HG02571 (cell line): Measurements from ENCODE around the gene SEC22C.
"Not testable (repeated sequence)": the region's sequence is repeated elsewhere in the genome, so short reads cannot be mapped to it uniquely, and the experiment has no call there.

Experiments
- ATAC-seq: cut with Tn5 transposase; IDR thresholded peaks from one replicate; pipeline ENCODE4 v1.9.1; 2021; ENCODE audit warnings: mild to moderate bottlenecking, moderate library complexity; ENCODE audit not compliant: unreplicated experiment

SEC22C gene

DNA sequence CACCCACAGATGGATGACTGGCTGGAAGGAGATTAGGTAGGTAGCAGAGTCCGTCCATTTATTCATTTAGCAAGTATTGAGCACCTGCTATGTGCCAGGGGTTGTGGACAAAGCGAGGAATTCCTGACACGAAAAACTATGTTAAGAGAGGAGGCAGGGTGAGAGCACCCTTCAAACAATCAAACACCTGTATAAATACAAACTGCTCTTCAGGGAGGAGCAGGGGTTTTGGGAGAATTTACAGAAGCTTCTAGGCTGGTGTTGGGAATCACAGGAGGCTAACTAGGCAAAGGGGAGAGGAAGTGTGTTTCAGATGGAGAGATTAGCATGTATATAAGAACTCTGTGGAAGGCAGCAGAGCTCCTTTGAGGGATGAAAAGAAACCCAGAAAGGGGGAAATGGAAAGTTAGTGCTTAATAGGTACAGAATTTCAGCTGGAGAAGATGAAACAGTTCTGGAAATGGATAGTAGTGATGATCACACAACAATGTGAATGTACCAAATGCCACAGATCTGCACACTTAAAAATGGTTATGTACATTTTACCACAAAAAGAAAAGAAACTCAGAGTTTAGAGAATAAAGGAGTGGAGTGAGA lies 805 bp upstream of the SEC22C start:
- ATAC-seq: no peak

DNA sequence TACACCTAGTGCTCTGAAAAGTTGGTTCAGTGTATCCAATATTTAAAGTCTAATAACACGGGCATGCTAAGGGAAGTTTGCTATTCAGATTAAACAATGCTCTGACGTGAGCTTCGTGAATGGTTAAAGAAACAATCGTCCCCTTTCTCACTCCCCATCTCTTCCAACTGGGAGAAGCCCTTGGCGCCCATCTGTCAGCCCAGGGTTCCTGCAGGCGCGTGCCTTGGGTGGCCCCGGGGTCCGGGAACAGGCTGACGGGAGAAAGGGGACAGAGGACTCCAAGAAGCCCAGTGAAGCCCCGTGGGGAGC lies 413 bp downstream of the SEC22C start:
- no peak for ATAC-seq

DNA sequence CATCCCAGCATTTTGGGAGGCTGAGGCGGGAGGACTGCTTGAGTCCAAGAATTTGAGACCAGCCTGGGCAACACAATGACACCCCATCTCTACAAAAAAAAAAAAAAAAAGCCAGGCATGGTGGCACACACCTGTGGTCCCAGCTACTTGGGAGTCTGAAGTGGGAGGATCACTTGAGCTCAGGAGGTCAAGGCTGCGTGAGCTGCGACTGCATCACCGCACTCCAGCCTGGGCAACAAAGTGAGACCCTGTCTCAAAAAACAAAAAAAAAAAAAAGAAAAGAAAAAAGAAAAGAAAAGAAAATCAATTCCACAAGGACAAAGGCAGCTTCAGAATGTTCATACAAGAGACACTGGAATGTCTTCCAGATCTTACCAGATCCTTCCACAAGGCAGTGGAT lies 2.4 kb downstream of the SEC22C start:
- not testable (repeated sequence) for ATAC-seq

DNA sequence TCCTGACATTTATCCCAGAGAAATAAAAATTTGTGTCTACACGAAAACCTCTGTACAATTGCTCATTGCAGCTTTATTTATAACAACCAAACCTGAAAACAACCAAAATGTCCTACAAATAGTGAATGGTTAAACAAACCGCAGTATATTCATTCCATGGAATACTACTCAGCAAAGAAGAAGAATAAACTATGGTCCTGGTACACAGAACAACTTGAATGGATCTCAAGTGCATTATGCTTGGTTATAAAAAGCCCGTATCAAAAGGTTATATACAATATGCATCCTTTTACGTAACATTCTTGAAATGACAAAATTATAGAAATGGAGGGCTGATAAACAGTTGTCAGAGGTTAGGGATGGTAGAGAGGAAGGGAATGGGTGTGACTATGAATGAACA lies 3.7 kb downstream of the SEC22C start:
- no peak for ATAC-seq

DNA sequence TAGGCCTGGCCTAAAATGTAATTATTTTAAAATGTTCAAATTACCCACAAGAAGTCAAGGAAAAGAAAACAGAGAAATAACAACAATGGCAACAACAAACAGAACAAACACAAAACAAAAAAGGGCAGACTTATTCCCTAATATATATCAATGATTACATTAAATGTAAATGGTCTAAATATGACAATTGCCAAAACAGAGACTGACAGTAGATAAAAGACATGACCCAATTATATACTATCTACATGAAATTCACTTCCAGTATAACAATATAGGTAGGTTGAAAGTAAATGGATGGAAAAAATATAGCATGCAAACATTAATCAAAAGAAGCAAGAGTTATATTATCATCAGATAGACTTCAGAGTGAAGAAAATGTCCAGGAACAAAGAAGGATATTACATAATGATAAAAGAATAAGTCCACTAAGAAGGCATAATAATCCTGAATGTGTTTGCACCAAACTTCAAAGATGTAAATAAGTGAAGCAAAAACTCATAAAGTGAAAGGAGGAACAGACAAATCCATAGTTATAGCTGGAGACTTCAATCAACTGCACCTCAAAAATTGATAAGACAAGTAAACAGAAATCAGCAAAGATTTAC lies 6.5 kb downstream of the SEC22C start:
- ATAC-seq: no peak

DNA sequence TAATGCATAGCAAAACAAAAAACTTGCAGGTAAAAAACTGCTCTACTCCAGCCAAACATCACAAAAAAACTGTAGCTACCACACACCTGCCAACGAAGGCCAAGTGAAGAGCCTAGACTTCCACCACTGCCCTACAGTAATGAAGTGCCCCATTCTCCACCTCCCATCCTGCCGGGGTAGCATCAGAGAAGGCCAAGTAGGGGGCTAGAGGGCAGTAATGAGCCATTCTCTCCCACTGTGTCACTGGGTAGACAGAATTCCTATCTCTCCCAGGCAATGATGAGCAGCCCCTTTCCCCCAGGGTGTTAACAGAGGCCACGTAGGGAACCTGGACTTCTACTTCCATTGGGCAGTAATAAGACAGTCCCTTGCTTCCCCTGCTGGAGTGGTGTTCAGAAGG lies 9.5 kb downstream of the SEC22C start:
- no peak for ATAC-seq

DNA sequence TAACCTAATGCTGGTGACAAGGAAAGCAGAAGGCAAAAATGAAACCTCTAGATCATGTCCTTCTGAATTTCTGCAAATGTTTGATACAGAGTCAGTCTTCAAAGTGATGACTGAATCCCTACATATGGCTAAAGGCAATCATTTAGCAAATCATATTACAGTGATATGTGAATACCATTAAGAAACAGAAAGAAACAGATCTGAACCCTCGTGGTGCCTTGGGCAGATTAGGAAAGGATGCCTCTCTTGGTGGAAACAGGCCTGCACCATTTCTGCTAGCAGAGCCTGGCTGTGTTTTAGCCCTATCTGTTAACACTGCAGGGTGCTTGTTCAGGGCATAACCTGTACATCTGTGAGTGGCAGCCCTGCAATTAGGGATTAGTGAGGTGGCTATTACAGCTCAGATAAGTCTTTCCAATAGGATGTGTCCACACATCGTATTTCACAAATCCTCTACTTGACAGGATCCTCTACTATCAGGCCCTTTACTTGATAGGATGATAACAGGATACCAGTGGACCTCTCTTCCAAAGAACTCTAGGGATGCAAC lies 12.1 kb downstream of the SEC22C start:
- ATAC-seq: no peak

DNA sequence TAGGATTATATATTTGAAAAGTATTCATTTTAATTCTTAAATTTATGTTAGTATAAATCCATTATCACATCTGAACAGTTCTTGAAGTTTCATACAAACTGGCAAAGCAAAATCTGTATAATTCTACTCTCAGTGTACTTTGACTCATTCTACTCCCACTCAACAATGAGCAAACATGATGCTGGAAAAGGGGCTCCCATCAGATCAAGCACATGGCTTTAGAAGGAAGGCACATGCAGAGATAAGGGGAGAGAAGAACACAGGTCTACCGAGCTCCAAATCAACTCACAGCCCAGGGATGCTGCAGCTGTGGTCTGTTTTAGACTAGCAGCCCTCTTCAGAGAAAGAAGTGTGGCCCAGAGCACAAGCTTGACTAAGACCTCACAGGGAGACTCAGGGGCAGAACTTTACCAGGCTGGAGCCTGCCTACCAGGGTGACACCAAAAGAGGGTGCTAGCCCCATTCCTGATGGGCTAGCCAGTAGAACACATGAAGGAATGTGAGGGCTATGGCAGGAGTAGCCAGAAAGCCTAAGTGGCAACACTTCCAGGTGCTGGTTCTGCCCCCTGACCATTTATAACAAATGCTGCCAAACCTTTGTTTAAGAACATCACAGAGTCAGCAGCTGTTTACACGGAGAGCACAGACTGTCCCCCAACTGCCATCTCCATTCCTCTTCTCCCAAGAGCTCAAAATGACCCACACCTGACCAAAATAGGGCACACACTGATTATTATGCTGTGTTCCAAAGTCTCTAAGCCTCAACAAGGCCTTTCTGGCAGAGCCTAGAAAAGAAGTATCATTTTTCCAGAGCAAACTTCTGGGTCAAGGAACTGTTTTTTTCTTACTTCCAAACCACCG lies 19.5 kb downstream of the SEC22C start:
- no peak for ATAC-seq

DNA sequence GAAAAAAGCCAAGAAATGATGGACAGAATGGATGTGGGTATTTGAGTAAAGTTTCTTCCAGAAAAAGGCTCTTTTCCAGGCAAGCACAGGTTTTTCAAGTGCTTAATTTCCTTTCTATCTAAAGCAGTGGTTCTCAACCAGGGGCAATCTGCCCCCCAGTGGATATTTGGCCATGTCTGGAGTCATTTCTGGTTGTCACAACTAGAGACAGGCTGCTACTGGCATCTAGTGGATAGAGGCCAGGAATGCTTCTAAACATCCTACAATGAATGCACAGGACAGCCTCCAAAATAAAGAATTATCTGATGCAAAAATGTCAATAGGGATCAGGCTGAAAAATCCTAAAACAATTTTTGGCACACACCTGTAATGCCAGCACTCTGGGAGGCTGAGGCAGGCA lies 23.9 kb downstream of the SEC22C start:
- ATAC-seq: no peak

DNA sequence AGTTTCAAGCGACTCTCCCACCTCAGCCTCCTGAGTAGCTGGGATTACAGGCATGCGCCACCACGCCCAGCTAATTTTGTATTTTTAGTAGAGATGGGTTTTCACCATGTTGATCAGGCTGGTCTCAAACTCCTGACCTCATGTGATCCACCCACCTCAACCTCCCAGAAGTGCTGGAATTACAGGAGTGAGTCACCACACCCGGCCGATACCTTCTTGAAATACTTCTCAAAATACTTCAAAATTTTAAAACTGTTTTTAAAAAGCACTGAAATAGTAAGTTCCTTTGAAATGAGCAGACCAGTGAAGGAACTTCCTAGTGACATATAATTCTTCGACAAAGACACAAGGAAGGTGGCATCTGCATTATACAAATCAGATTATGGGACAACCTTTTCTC lies 24.9 kb downstream of the SEC22C start:
- not testable (repeated sequence) for ATAC-seq

DNA sequence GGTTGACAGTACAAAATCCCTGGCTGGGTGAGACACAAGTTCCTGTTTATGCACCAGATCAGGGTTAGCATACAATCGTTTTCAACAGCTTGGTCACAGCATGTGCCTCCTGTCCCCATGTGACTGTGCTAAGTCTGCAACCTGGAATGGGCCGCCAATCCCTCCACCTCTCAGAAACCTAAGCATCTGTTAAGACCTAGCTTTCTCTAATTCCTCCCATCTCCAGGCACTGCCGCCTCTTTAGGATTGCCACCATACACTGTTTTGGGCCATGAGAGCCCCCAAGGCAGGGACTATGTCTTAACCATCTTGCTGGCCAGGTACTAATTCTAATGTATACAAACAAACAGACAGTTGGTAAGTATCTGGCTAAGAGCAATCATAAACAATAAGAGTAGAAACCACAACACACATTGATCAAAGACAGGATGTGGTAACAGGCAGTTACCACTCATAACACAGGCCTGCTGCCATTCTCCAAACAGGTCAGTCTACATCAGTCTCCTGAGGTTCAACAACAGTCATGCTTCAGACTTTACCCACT lies 25.6 kb downstream of the SEC22C start:
- ATAC-seq: no peak

DNA sequence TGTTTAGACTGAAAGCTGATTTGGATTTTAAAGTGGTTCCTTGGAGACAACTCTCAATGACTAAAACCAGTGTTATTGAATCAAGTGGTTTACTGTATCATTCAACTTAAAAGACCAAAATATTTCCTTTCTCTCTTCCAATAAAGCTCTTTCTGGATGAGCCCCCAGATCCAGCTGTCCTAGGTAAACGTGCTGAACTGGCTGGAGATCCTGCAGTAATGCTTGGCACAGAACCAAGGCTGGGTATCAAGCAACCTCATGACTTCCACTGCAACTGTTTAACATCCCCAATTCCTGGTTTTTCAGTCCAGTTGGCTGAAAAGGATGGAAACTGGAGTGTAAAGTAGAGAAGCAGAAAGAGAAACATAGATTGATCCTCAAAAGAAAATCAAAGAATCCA lies 28.9 kb downstream of the SEC22C start:
- ATAC-seq: no peak

DNA sequence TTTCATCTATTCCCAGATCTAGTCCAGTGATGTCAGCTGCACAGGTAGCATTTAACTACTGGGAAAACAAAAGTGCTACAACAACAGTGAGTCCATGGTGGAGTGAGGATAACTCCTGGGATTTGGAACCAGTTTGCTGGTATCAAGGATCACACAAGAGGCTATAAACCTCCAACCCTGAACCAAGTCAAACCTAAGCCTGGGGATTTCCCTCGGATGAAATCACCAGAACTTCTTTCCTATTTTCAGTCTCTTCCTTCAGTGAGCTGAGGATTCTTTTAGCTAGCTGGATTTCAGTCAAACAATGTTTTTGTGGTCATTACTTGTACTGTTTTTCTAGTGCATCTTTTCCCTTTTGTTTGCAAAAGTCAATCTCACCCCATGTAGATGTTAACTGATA lies 31.5 kb downstream of the SEC22C start:
- ATAC-seq: no peak

DNA sequence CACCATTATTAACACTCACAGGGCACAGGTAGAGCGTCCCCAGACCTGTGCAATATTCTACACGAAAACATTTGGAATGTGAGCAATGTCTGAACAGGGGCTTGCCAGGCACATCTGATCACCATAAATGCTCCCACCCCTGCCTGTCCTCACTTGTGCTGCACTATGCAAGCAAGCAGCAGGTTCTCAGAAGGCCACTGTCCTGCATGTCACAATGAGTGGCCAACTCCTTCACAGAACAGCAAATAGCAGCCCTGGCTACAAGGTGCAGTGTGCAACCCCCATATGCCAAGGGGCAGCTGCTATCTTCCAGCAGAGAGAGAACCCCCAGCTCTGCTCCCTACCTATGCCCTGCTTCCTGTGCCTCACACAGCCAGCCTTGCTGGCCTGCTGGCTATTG lies 32.6 kb downstream of the SEC22C start:
- ATAC-seq: no peak

DNA sequence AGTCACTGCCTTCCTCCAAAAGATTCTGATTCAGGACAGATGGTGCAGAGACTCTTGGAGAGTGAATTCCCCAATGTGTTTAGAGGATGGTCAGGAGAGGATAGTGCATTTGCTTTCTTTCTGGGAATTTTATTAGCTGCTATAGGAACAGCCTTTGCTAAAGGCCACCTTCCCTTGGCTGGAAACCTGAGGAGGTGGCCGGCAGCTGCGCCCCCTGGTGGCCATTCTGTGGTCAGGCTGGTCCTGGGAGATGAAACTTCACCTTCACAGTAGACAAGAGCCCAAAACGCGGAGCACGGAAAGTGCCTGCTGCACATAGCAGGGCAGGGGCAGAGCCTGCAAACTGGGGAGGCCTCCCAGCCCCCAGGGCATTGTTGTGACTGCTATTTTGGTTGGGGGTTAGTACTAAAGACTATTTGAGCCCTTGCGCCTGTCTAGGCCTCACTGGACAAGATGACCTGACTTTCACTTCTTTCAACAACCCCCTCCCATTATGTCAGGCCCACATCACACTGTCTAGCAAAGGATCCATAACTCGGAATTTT lies 34.3 kb downstream of the SEC22C start:
- ATAC-seq: no peak

DNA sequence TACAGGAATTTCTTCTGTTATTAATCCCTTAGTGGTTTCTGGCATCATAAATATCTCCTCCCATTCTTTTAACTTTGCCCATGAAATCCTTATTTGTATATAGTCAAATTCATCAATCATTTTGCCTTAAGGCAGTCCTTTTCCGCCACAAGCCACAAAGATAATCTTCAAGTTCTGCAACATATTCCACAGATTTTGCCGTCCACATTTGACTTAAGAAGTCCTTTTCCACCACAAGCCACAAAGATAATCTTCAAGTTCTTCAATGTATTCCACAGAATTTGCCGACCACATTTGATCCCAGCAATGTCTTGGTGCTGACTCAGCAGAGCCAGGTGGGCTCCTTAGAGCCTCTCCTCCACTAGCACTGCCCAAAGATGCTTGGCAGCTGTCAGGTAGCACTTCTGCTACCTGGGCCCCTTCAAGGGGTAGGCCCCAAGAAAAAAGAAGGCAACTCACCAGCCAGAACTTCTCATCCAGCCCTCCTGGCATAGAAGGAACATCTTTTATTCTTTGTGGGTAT lies 35.0 kb downstream of the SEC22C start:
- no peak for ATAC-seq

DNA sequence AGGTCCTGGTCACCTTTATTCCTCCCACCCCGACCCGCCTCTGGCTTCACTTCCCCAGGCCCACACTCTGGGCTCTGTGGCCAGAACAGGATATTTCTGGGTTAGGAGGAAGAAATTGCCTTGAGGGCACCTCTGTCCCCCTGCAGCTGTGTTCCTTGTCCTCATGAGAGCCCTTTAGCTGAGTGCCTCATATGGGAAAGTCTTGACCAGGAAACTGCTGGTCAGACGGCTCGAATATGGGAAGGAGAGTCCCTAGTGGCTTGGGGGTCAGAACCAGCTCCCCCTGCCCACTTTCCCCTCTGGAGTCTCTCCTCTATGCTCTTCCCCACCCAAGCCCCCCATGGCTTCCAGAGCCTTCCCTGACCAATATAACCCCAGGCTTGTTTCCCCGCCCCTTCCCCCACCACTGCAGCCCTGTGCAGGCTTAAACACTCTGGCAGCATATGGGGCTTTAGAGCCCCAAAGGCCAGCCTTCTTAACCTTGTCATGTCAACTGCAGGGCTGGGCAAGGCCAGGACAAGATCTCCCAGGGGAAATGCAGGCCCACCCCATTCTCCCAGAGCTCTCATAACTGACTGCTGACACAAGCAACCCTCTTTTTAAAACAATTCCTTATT lies 36.4 kb downstream of the SEC22C start:
- ATAC-seq: no peak

DNA sequence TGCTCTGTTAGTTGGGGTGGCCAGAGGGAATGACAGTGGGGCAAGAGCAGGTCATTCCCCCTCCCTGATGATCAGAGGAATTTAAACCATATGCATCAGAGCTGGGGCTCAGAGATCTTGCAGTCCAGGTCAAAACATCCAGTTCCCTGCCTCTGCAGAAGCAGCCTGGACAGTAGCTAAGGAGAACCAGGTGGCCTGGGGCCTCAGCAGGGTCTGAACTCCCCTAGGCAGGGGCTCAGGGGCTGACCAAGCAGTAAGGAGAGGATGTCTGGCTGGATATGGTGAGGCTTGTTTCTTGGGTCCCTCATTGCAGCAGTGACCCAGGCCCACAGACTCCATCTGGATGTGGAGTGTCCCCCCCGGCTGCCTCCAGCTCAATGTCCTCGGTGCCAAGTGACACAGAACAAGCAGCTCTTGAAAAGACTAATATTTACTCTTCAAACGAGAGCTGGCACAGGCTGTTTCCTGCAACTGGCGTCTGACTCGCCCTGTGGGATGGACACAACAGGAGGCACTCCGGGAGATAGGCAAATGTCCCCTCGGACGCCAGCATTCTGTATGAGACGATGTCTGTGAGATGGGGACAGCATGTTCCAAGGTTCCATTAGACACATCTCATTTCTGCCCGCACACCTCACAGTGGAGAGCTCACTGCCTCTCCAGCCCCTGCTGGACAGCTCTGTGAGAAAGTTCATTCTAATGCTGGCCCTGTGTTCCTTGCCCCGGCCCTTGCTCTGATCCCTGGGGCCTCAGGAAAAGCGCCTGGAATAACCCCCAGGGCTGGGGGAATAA lies 37.1 kb downstream of the SEC22C start:
- no peak for ATAC-seq

DNA sequence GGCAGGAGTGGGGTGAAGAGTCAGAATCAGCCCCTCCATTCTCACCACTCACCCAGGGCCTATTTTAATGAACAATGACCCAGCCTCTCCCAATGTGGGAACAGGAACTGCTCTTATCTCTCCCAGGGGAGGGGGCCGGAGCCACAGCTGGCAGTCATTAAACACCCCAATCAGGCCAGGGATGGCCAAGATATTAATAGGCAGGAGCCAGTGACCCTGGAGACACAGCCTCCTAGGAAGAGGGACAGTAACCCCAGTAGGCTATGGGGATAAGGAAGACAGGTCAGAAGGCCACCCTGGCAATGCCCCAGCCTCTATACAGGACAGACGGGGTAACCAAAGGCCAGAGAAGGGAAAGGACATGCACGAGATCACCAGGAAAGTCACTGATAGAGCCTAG lies 40.7 kb downstream of the SEC22C start:
- ATAC-seq: no peak
